ENCODE measurements around the gene POC1B. TPM values are rescaled to one million over a fixed set of nuclear protein-coding genes. Genes with fewer than 3 reads are reported as not detected.

POC1B gene
- total RNA-seq, 1 experiment from 2014 or later = 40.3 TPM

GRCh38 chr12:89539426-89540223 is 13.8 kb upstream of the POC1B start:
- DNase-seq = no peak
- Mint-ChIP-seq H3K36me3 (ENCODE audit: insufficient read depth, unreplicated experiment) (no peaks in the 10 kb centered on the region), H3K4me3 (ENCODE audit: low read depth, unreplicated experiment) (no peak overlapping the region), H3K27me3 (ENCODE audit: unreplicated experiment) (no peaks in the 10 kb centered on the region), H3K27ac (ENCODE audit: unreplicated experiment) (no peak overlapping the region), H3K4me1 (ENCODE audit: low read depth, unreplicated experiment) (peaks cover 27% of the 10 kb centered on the region), H3K9me3 (ENCODE audit: low read depth, unreplicated experiment) (no peaks in the 10 kb centered on the region)
- no peak for TF ChIP-seq CTCF (IDR thresholded peaks at IDR 0.05; ENCODE audit: unreplicated experiment)
- intact Hi-C loops (cut with micrococcal nuclease; ENCODE audit: unreplicated experiment) = loop anchor here (5.0 to 10.0 kb wide), 4 partner anchors 163 to 1315 kb away; no protein-coding TSS in a partner anchor
- CTCF ChIA-PET = interaction anchor here (1.4 kb wide), 1 partner anchor 97 kb away, joined by 3 read pairs; no protein-coding TSS in a partner anchor
- BruUV-seq (replicated peaks) = no TSS peak

GRCh38 chr12:89538897-89539296 is 13.1 kb upstream of the POC1B start:
- no peaks in the 10 kb centered on the region for H3K27me3 Mint-ChIP-seq (ENCODE audit: unreplicated experiment)
- H3K9me3 Mint-ChIP-seq (ENCODE audit: low read depth, unreplicated experiment) = no peaks in the 10 kb centered on the region
- intact Hi-C loops (cut with micrococcal nuclease; ENCODE audit: unreplicated experiment) = no loop called here
- H3K36me3 Mint-ChIP-seq (ENCODE audit: insufficient read depth, unreplicated experiment) = no peaks in the 10 kb centered on the region
- no peak overlapping the region for H3K27ac Mint-ChIP-seq (ENCODE audit: unreplicated experiment)
- H3K4me1 Mint-ChIP-seq (ENCODE audit: low read depth, unreplicated experiment) = peaks cover 22% of the 10 kb centered on the region
- no peak for DNase-seq
- BruUV-seq (replicated peaks) = no TSS peak
- CTCF ChIA-PET = interaction anchor here (1.4 kb wide), 1 partner anchor 98 kb away, joined by 3 read pairs; no protein-coding TSS in a partner anchor
- H3K4me3 Mint-ChIP-seq (ENCODE audit: low read depth, unreplicated experiment) = no peak overlapping the region
- no peak for TF ChIP-seq CTCF (IDR thresholded peaks at IDR 0.05; ENCODE audit: unreplicated experiment)

- no peak for TF ChIP-seq CTCF (IDR thresholded peaks at IDR 0.05; ENCODE audit: unreplicated experiment)
- H3K36me3 Mint-ChIP-seq (ENCODE audit: insufficient read depth, unreplicated experiment) = no peaks in the 10 kb centered on the region
These were observed 11.5 kb upstream of the POC1B start for GRCh38 chr12:89537389-89537788.

GRCh38 chr12:89529738-89530137 is 3.9 kb upstream of the POC1B start:
- H3K27me3 Mint-ChIP-seq (ENCODE audit: unreplicated experiment) = no peaks in the 10 kb centered on the region
- no TSS peak for BruUV-seq (replicated peaks)
- DNase-seq = no peak
- H3K4me3 Mint-ChIP-seq (ENCODE audit: low read depth, unreplicated experiment) = no peak overlapping the region
- peak; percentile 56 for TF ChIP-seq CTCF (IDR thresholded peaks at IDR 0.05; ENCODE audit: unreplicated experiment)
- no peaks in the 10 kb centered on the region for H3K9me3 Mint-ChIP-seq (ENCODE audit: low read depth, unreplicated experiment)
- H3K36me3 Mint-ChIP-seq (ENCODE audit: insufficient read depth, unreplicated experiment) = peaks cover 17% of the 10 kb centered on the region
- peaks cover 38% of the 10 kb centered on the region for H3K4me1 Mint-ChIP-seq (ENCODE audit: low read depth, unreplicated experiment)
- intact Hi-C loops (cut with micrococcal nuclease; ENCODE audit: unreplicated experiment) = loop anchor here (1.0 to 5.0 kb wide), 5 partner anchors 59 to 1417 kb away; no protein-coding TSS in a partner anchor
- CTCF ChIA-PET = no interaction called here
- H3K27ac Mint-ChIP-seq (ENCODE audit: unreplicated experiment) = no peak overlapping the region

More at GRCh38 chr12:89537389-89537788, 11.5 kb upstream of the POC1B start:
- no peak for DNase-seq
- Mint-ChIP-seq H3K27ac (ENCODE audit: unreplicated experiment) (no peak overlapping the region), H3K27me3 (ENCODE audit: unreplicated experiment) (no peaks in the 10 kb centered on the region), H3K4me3 (ENCODE audit: low read depth, unreplicated experiment) (no peak overlapping the region), H3K9me3 (ENCODE audit: low read depth, unreplicated experiment) (no peaks in the 10 kb centered on the region), H3K4me1 (ENCODE audit: low read depth, unreplicated experiment) (peaks cover 15% of the 10 kb centered on the region)
- intact Hi-C loops (cut with micrococcal nuclease; ENCODE audit: unreplicated experiment) = no loop called here
- BruUV-seq (replicated peaks) = no TSS peak
- CTCF ChIA-PET = no interaction called here
